GM23338 (cell line): ENCODE data around the gene TYW5. TPM values are rescaled to one million over a fixed set of nuclear protein-coding genes. Genes with fewer than 3 reads are reported as not detected.

Experiments used
- ATAC-seq: fragments of 200-7000 bp; cut with Tn5 transposase; 3 replicates; pipeline ENCODE4 v1.9.1; 2020
- DNase-seq: peaks from one replicate; pipeline ENCODE4 v3.0.0-alpha.2; 2015; ENCODE audit warnings: low spot score
- H2AFZ ChIP-seq: fragments of 200-600 bp; sonication (generic); 2 replicates; pipeline ENCODE4 v1.8.0; 2016; ENCODE audit warnings: antibody characterized with exemption, mild to moderate bottlenecking, moderate library complexity
- H3F3A ChIP-seq: fragments of 200-600 bp; sonication (generic); replicated peaks from 2 replicates; pipeline ENCODE4 v1.8.0; 2017; ENCODE audit warnings: antibody characterized with exemption, mixed run types, low read depth
- H3K27ac ChIP-seq: fragments of 200-600 bp; sonication (generic); 2 replicates; pipeline ENCODE4 v1.6.1; 2016; ENCODE audit warnings: low read depth
- H3K27me3 ChIP-seq: fragments of 200-600 bp; sonication (generic); 2 replicates; pipeline ENCODE4 v1.8.0; 2016; ENCODE audit warnings: mild to moderate bottlenecking, mixed run types, moderate library complexity; ENCODE audit not compliant: insufficient read depth
- H3K36me3 ChIP-seq: fragments of 200-600 bp; sonication (generic); 2 replicates; pipeline ENCODE4 v1.8.0; 2016; ENCODE audit warnings: mild to moderate bottlenecking; ENCODE audit not compliant: insufficient read depth
- H3K4me1 ChIP-seq: fragments of 200-600 bp; sonication (generic); 2 replicates; pipeline ENCODE4 v1.8.0; 2016; ENCODE audit warnings: mild to moderate bottlenecking, moderate library complexity; ENCODE audit not compliant: insufficient read depth
- H3K4me2 ChIP-seq: fragments of 200-600 bp; sonication (generic); 2 replicates; pipeline ENCODE4 v1.7.1; 2017; ENCODE audit warnings: mixed run types
- H3K4me3 ChIP-seq: fragments of 200-600 bp; sonication (generic); 2 replicates; pipeline ENCODE4 v1.6.1; 2016; ENCODE audit warnings: mixed run types
- H3K79me2 ChIP-seq: fragments of 200-600 bp; sonication (generic); replicated peaks from 2 replicates; pipeline ENCODE4 v1.8.0; 2017; ENCODE audit warnings: mild to moderate bottlenecking; ENCODE audit not compliant: insufficient read depth
- H3K9me2 ChIP-seq: fragments of 200-600 bp; sonication (generic); 2 replicates; pipeline ENCODE4 v1.8.0; 2017; ENCODE audit not compliant: insufficient read depth
- H4K20me1 ChIP-seq: fragments of 200-600 bp; sonication (generic); replicated peaks from 2 replicates; pipeline ENCODE4 v1.8.0; 2017; ENCODE audit warnings: mild to moderate bottlenecking; ENCODE audit not compliant: insufficient read depth
- H3K27ac Mint-ChIP-seq: 2 replicates; pipeline ENCODE4 v1.8.0; 2020; ENCODE audit warnings: inconsistent platforms, mild to moderate bottlenecking, moderate library complexity, mixed read lengths
- H3K27me3 Mint-ChIP-seq: 3 replicates; pipeline ENCODE4 v1.8.0; 2022; ENCODE audit warnings: low read depth, mild to moderate bottlenecking, moderate library complexity, mixed read lengths, inconsistent platforms; ENCODE audit not compliant: insufficient read depth, poor library complexity
- H3K36me3 Mint-ChIP-seq: 3 replicates; pipeline ENCODE4 v1.8.0; 2021; ENCODE audit warnings: low read depth, mild to moderate bottlenecking, inconsistent platforms, moderate library complexity, mixed read lengths
- H3K4me1 Mint-ChIP-seq: 3 replicates; pipeline ENCODE4 v1.8.0; 2020; ENCODE audit warnings: mild to moderate bottlenecking, inconsistent platforms, mixed read lengths
- H3K4me3 Mint-ChIP-seq: 3 replicates; pipeline ENCODE4 v1.8.0; 2021; ENCODE audit warnings: moderate library complexity, mild to moderate bottlenecking, inconsistent platforms, mixed read lengths
- H3K9me3 Mint-ChIP-seq: 3 replicates; pipeline ENCODE4 v1.8.0; 2020; ENCODE audit warnings: moderate library complexity, mild to moderate bottlenecking, inconsistent platforms, mixed read lengths
- CREB1 ChIP-seq: fragments of 250-450 bp; sonication (Bioruptor Pico); IDR thresholded peaks from 2 replicates; pipeline ENCODE4 v1.5.0; 2020; ENCODE audit warnings: low read depth, mild to moderate bottlenecking, moderate library complexity
- ETS1 ChIP-seq: IDR thresholded peaks from 2 replicates; pipeline ENCODE4 v1.6.1; 2016; ENCODE audit warnings: antibody characterized with exemption
- EZH2 ChIP-seq: fragments of 200-600 bp; sonication (generic); IDR thresholded peaks from one replicate; pipeline ENCODE4 v1.8.0; 2017; ENCODE audit warnings: antibody characterized with exemption, mild to moderate bottlenecking, low read depth; ENCODE audit not compliant: unreplicated experiment
- EZH2phosphoT487 ChIP-seq: fragments of 200-600 bp; sonication (generic); IDR thresholded peaks from one replicate; pipeline ENCODE4 v1.8.1; 2018; ENCODE audit warnings: antibody characterized with exemption; ENCODE audit not compliant: unreplicated experiment
- JUNB ChIP-seq: IDR thresholded peaks from one replicate; pipeline ENCODE4 v1.6.1; 2016; ENCODE audit warnings: antibody characterized with exemption; ENCODE audit not compliant: unreplicated experiment
- POLR2AphosphoS5 ChIP-seq: IDR thresholded peaks from 2 replicates; pipeline ENCODE4 v1.6.1; 2016; ENCODE audit warnings: antibody characterized with exemption, low read depth
- STAT1 ChIP-seq: IDR thresholded peaks from one replicate; pipeline ENCODE4 v1.6.1; 2016; ENCODE audit warnings: antibody characterized with exemption; ENCODE audit not compliant: unreplicated experiment
- ZNF114 ChIP-seq: fragments of 250-450 bp; sonication (Bioruptor Pico); IDR thresholded peaks from 2 replicates; pipeline ENCODE4 v1.5.0; 2020; ENCODE audit warnings: mild to moderate bottlenecking, moderate library complexity
- ZNF331 ChIP-seq: fragments of 250-450 bp; sonication (Bioruptor Pico); IDR thresholded peaks from 2 replicates; pipeline ENCODE4 v1.5.0; 2020; ENCODE audit warnings: low read depth, mild to moderate bottlenecking, moderate library complexity
- ZNF462 ChIP-seq: fragments of 250-450 bp; sonication (Bioruptor Pico); IDR thresholded peaks from 2 replicates; pipeline ENCODE4 v1.5.0; 2020; ENCODE audit warnings: mild to moderate bottlenecking, moderate library complexity
- polyA plus RNA-seq: library from polyadenylated mRNA; unstranded; fragments of >200 nt; fragmentation: Nextera tagmentation; extraction: Ambion mirVana; gene quantifications from 2 replicates; pipeline ENCODE4 v1.2.1, GENCODE V29; 2016
- total RNA-seq: library from RNA; depleted of rRNA; stranded (reverse); fragments of >200 nt; shearing (Covaris generic); gene quantifications from 2 replicates; pipeline ENCODE4 v1.2.3, GENCODE V29; 2014

Gene TYW5
- total and polyA plus RNA-seq, 2 experiments from 2014 or later = 12.4 to 19.6 TPM

DNA sequence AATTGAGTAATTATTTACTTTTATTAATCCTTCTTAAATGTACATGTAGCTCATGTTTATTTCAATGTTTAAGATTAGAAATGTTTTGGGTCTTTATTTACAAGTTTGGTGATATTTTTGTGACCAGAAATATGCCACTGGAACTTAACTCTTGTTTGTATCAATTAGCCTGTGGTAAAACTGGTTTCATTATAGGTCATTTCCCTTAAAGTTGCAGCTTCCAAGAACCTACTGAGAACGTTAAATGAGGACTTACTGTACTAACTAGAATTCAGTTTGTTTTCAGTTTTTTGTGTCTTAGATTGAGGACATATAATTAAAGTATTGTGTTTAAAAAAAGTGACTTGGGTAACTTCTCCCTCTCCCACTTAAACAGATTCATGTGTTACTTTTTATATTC, 4.3 kb downstream of the TYW5 start (continued):
- TF ChIP-seq ZNF462 (CRISPR knock-in tag) (no peak), CREB1 (CRISPR knock-in tag) (no peak), ZNF331 (CRISPR knock-in tag) (no peak), STAT1 (no peak), POLR2AphosphoS5 (no peak), ZNF114 (CRISPR knock-in tag) (no peak), EZH2 (no peak)

DNA sequence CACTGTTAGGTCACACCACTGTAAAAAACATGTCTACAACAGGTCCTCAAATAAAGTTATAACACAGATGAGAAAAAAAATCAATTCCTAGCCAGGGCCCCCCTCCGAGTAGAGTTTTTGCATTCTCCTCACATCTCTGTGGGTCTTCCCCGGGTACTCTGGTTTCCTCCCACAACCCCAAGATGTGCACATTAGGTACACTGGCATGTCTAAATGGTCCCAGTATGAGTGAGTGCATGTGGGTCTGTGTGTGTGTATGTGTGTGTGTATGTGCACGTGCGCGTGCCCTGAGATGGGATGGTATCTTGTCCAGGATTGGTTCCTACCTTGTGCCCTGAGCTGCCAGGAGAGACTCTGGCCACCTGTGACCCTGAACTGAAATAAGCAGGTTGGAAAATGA, 4.9 kb downstream of the TYW5 start:
- Histone ChIP-seq H3K4me3 (no peak overlapping the region), H3K36me3 (peaks cover 6% of the 10 kb centered on the region), H3K27ac (no peak overlapping the region), H3K4me1 (peaks cover 6% of the 10 kb centered on the region), H3K27me3 (no peaks in the 10 kb centered on the region), H4K20me1 (peaks cover 9% of the 10 kb centered on the region), H3K4me2 (no peak overlapping the region), H3K79me2 (peaks cover 77% of the 10 kb centered on the region), H3K9me2 (no peaks in the 10 kb centered on the region), H2AFZ (no peak overlapping the region), H3F3A (no peaks in the 10 kb centered on the region)
- no peak overlapping the region for H3K4me3 Mint-ChIP-seq
- ATAC-seq (no peak), DNase-seq (no peak)
- peaks cover 12% of the 10 kb centered on the region; the same call in 2 of the 3 replicates for H3K4me1 Mint-ChIP-seq
- H3K27ac Mint-ChIP-seq = no peak overlapping the region; the same call in 1 of the 2 replicates
- peaks cover 8% of the 10 kb centered on the region for H3K27me3 Mint-ChIP-seq
- peaks cover 45% of the 10 kb centered on the region for H3K36me3 Mint-ChIP-seq
- H3K9me3 Mint-ChIP-seq = no peaks in the 10 kb centered on the region
- no peak for TF ChIP-seq ZNF114 (CRISPR knock-in tag)
- TF ChIP-seq EZH2phosphoT487 = no peak
- TF ChIP-seq ETS1 = no peak
- no peak for TF ChIP-seq JUNB
- TF ChIP-seq CREB1 (CRISPR knock-in tag) = no peak
- no peak for TF ChIP-seq ZNF331 (CRISPR knock-in tag)
